ENCODE results near the gene ARHGAP28.
"Not testable (repeated sequence)": the region's sequence is repeated elsewhere in the genome, so short reads cannot be mapped to it uniquely, and the experiment has no call there.

The ARHGAP28 gene

GRCh38 chr18:6934859-6935258, 205.3 kb downstream of the ARHGAP28 start:
- TF ChIP-seq CTCF (IDR thresholded peaks at IDR 0.05; ENCODE audit: control insufficient read depth, extremely low read depth, insufficient read depth), result no peak

GRCh38 chr18:6938003-6938402, 208.5 kb downstream of the ARHGAP28 start:
- DNase-seq (ENCODE audit: low read depth), result no peak
- TF ChIP-seq CTCF (IDR thresholded peaks at IDR 0.05; ENCODE audit: control insufficient read depth, extremely low read depth, insufficient read depth), result no peak
- H3K4me3 ChIP-seq (ENCODE audit: low read depth, low read length), result no peak overlapping the region

More at GRCh38 chr18:6934859-6935258, 205.3 kb downstream of the ARHGAP28 start:
- no peak overlapping the region for H3K4me3 ChIP-seq (ENCODE audit: low read depth, low read length)
- DNase-seq (ENCODE audit: low read depth), result no peak

GRCh38 chr18:6938403-6938802, 208.9 kb downstream of the ARHGAP28 start:
- not testable (repeated sequence) for H3K4me3 ChIP-seq (ENCODE audit: low read depth, low read length); DNase-seq (ENCODE audit: low read depth)

- no peak overlapping the region for H3K4me3 ChIP-seq (ENCODE audit: low read depth, low read length)
- TF ChIP-seq CTCF (IDR thresholded peaks at IDR 0.05; ENCODE audit: control insufficient read depth, extremely low read depth, insufficient read depth), result no peak
Measured at GRCh38 chr18:6939972-6940371, 210.5 kb downstream of the ARHGAP28 start.

GRCh38 chr18:6940451-6940850, 210.9 kb downstream of the ARHGAP28 start:
- no peak for TF ChIP-seq CTCF (IDR thresholded peaks at IDR 0.05; ENCODE audit: control insufficient read depth, extremely low read depth, insufficient read depth)
- no peak for DNase-seq (ENCODE audit: low read depth)
- no peak overlapping the region for H3K4me3 ChIP-seq (ENCODE audit: low read depth, low read length)

More at GRCh38 chr18:6939972-6940371, 210.5 kb downstream of the ARHGAP28 start:
- no peak for DNase-seq (ENCODE audit: low read depth)

GRCh38 chr18:6941996-6942395, 212.5 kb downstream of the ARHGAP28 start:
- no peak overlapping the region for H3K4me3 ChIP-seq (ENCODE audit: low read depth, low read length)
- DNase-seq (ENCODE audit: low read depth), result no peak
- no peak for TF ChIP-seq CTCF (IDR thresholded peaks at IDR 0.05; ENCODE audit: control insufficient read depth, extremely low read depth, insufficient read depth)

- no peak for TF ChIP-seq CTCF (IDR thresholded peaks at IDR 0.05; ENCODE audit: control insufficient read depth, extremely low read depth, insufficient read depth)
- H3K4me3 ChIP-seq (ENCODE audit: low read depth, low read length), result no peak overlapping the region
- no peak for DNase-seq (ENCODE audit: low read depth)
Measured at GRCh38 chr18:6942742-6943141, 213.2 kb downstream of the ARHGAP28 start.

Data from LNCaP clone FGC (cell line).